HG02852 (cell line): ENCODE measurements around the gene RPS6KB1.
"Not testable (repeated sequence)": the region's sequence is repeated elsewhere in the genome, so short reads cannot be mapped to it uniquely, and the experiment has no call there.

ENCODE experiments used
- ATAC-seq: cut with Tn5 transposase; IDR thresholded peaks from one replicate; pipeline ENCODE4 v1.9.1; 2021; ENCODE audit warnings: mild to moderate bottlenecking, moderate library complexity; ENCODE audit not compliant: unreplicated experiment

The RPS6KB1 gene

DNA sequence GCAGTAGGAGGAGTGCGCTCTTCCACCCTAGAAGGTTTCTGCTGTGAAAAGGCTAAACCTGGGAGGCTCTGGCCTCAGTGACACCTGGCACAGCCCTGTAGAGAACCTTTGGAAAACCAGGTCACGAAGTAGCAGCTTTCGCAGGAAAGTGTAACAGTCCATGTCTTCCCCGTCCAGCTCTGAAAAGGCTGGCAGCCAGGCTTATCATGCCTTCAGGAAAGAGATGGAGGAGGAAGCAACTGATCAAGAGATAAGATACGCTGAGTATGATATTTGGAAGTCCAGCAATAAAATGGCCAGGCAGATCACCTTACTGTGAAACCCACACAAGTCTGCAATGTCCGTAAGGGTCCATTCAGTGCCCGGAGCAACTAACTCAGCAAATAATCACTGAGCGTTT, 22.4 kb upstream of the RPS6KB1 start:
- ATAC-seq = no peak

- ATAC-seq = no peak
These were observed 20.6 kb upstream of the RPS6KB1 start for GRCh38 chr17:59872351-59872750.

- ATAC-seq = not testable (repeated sequence)
These were observed 19.5 kb upstream of the RPS6KB1 start for GRCh38 chr17:59873414-59873813.

- no peak for ATAC-seq
These were observed 18.5 kb upstream of the RPS6KB1 start for GRCh38 chr17:59874376-59874775.

GRCh38 chr17:59876107-59876506, 16.8 kb upstream of the RPS6KB1 start:
- ATAC-seq = no peak

DNA sequence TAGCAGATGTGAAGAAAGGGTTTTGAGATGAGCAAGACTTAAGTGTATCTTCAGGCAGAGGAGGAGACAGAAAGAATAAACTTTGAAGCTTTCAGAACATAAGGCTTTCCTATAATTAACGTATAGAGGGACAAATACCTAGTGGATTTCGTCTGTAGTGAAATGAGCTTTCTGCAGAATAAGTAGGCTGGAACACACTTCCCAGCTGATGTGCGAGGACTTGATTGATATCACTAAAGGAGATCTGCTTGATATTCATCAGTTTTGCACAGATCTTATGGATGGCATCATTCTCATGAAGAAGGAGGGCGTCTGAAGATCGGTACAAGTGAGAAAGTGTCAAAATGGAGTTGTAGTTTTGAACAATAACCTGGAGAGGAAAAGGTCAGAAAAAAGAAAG, 15.0 kb upstream of the RPS6KB1 start:
- ATAC-seq = no peak

DNA sequence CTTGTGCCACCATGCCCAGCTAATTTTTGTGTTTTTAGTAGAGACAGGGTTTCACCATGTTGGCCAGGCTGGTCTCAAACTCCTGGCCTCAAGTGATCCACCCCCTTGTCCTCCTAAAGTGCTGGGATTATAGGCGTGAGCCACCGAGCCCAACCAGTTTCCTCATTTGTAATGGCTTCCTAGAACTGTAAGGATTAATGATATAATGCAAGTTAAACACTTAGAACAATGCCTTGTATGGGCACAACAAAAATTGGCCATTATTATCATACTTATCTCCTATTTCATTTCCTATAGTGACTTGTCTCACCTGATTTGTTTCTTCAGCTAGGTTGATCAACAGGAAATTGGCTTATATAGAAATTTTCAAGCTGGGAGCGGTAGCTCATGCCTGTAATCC, 14.3 kb upstream of the RPS6KB1 start:
- ATAC-seq = no peak

DNA sequence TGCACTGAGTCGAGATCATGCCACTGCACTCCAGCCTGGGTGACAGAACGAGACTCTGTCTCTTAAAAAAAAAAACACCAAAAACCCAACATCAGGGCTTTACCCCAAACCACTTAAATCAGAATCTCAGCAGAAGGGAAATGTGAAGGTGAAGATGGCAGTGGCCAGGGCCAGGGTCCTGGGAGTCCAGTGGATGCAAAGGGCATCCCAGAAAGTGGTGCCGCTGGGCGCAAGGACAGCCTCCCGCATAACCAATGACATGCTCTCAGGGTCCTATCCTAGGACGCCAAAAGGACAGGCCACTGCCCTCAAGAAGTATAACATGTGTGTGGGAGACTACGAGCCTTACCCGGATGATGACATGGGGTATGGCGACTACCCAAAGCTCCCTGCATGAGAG, 8.1 kb upstream of the RPS6KB1 start:
- ATAC-seq = no peak

DNA sequence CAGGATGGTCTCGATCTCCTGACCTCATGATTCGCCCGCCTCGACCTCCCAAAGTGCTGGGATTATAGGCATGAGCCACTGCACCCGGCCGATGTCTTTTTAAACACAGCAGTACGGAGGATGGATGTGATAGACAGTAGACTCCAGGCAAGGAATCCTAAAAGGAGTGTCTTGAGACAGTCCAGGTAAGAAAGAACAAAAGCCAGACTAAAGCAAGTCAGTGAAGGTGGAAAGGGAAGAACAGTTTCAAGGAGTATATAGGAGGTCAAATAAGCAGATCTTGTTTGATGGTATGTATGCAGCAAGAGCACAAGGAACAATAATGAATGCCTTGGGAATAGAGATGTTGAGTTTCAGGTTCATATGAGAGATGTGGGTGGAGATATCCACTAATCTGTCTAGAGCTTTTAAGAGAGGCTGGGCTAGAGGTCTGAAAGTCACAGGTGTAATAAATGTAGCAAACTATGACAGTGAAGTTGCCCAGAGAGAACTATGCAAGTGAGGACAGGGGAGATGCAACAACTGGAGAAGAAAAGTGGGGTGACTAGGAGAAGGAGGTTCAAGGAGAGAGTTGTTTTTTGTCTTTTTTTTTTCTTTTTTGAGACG, 4.7 kb upstream of the RPS6KB1 start:
- no peak for ATAC-seq

- ATAC-seq = no peak
These were observed 2.2 kb upstream of the RPS6KB1 start for GRCh38 chr17:59890720-59891119.

- ATAC-seq = peak; percentile 47
These were observed 534 bp upstream of the RPS6KB1 start for GRCh38 chr17:59892251-59892923.

DNA sequence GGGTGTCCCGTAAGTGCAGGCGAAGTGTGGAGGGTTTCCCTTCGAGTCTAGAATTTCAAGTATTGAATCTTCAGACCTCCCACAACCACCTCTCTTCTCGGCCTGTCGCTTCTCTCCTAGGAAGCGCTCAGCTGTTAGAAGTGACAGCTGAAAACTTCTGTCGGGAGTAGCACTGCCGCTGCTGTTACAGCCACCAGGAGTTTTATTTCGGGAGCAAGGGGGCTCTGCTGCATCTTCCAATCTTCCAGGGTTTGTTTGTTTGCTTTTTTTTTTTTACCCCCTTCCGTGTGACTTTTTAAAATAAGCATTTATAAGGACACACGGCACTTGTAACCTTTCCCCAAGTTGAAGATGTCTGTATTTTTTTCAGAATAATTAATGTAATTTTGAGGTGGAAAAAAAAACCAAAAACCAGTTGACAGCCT, 767 bp downstream of the RPS6KB1 start:
- ATAC-seq = peak; percentile 18

GRCh38 chr17:59897090-59897489, 4.2 kb downstream of the RPS6KB1 start:
- ATAC-seq = no peak

GRCh38 chr17:59899099-59899498, 6.2 kb downstream of the RPS6KB1 start:
- no peak for ATAC-seq

DNA sequence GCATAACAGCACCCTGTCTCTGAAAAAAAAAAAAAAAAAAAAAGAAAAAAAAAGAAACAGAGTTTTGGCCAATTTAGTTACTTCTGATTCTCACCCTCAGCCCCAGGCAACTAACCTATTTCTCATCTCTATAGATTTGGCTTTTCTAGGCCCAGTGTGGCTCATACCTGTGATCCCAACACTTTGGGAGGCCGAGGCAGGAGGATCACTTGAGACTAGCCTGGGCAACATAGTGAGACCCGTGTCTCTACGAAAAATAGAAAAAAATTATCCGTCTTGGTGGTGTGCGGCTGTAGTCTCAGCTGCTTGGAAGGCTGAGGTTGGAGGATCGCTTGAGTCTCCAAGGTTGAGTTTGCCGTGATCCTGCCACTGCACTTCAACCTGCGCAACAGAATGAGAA, 8.7 kb downstream of the RPS6KB1 start:
- ATAC-seq = no peak

- no peak for ATAC-seq
These were observed 10.5 kb downstream of the RPS6KB1 start for GRCh38 chr17:59903455-59903854.

DNA sequence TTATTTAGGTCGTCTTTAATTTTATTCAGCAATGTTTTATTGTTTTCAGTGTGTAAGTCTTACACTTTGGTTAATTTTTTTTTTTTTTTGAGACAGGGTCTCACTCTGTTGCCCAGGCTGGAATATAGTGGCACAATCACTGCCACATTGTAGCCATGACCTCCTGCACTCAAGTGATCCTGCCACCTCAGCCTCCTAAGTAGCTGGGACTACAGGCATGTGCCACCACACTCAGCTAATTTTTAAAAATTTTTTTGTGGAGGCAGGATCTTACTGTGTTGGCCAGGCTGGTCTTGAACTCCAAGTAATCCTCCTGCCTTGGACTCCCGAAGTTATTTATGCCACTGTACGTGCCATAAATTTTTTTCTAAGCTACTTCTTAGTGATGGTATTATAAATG, 14.5 kb downstream of the RPS6KB1 start:
- ATAC-seq = no peak

DNA sequence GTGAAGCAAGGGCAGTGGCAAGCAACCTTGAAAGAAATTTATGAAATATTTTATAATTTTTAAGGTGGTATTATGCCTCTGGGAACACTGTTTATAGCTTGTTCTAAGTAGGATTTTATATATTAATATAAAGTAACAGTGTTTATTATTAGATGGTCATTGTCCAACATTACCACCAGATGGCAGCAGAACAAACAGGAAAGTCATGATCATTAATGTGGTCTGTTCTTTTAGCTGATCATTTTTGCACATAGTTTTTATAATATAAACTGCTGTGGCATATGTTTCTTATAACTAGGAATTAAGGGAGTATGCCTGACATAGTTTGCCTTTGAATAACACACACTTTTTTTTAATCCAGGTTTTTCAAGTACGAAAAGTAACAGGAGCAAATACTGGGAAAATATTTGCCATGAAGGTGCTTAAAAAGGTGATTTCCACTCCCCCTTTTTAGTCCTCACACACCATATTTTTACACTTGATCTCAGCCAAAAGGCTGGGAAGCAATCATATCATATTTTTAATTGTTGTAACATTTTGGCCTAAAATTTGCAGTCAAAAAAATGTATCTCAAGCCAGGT, 21.4 kb downstream of the RPS6KB1 start:
- ATAC-seq = no peak

DNA sequence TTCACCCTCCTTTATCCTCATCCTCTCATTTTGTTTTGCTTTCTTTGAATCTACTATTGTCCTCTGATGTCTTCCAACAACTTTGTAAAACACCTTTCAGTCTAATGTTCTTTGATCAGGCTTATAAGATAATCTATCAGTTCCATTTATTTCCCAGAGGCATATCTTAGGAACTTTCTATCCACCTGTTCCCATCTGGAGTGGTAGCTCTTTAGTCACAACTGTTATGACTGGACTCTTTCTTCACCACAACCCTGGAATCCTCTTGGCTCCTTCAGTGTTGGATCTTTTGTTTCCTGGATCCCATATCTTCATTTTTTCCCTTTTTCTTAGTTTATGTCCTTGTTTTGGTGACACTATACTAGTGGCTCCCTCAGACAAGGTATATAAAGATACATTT, 23.5 kb downstream of the RPS6KB1 start:
- no peak for ATAC-seq

DNA sequence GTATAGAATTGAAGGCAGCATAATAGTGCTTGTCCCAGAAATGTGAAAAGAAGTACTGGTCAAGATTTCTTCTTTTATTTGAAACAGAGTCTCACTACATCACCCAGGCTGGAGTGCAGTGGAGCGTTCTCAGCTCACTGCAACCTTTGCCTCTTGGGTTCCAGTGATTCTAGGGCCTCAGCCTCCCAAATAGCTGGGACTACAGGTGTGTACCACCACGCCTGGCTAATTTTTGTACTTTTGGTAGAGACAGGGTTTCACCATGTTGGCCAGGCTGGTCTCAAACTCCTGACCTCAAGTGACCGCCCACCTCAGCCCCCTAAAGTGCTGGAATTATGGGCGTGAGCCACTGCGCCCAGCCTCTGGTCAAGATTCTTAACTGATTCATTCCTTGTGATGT, 27.7 kb downstream of the RPS6KB1 start:
- ATAC-seq = not testable (repeated sequence)

DNA sequence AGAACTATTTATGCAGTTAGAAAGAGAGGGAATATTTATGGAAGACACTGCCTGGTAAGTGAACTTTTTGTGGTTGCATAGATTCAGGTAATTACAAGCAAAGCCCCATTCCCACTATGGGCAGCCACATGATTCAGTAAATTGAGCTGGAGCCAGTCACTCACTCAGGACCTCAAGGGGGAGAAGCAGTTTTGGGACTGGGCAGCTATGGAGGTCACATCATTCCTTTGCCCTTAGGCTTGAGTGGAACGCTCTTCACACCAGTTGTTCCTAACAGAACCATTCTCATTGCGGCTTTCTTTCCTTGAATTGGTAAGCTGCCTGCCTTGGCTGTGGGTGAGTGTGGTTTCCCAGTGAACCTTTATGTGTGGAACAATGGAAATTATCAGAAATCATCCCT, 37.2 kb downstream of the RPS6KB1 start:
- ATAC-seq = not testable (repeated sequence)

DNA sequence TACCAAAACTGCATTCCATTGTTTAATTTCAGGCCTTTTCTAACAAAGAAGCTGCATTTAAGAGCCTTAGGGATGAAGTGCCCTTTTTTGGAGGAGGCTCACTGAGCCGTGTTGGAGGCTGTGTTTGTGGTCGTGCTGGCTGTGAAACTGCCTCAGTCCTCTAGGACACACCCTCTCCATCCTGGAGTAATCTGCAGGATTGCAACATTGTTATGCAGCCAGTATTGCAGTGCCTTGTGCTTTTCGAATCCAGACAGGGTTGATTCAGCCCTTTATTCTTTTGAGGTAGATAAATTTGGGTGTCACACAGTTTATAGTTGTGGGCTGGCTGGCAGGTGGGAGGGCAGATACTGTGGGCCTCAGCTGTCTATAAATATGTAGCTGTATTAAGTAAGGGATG, 37.8 kb downstream of the RPS6KB1 start:
- not testable (repeated sequence) for ATAC-seq
